ENCODE results near the gene HDHD2. TPM values are rescaled to one million over a fixed set of nuclear protein-coding genes. Genes with fewer than 3 reads are reported as not detected.

The HDHD2 gene
- polyA plus RNA-seq, 3 donors = 48.7 to 57.2 (median 55.5) TPM

GRCh38 chr18:47149457-47150028 lies 757 bp downstream of the HDHD2 start:
- no peak for DNase-seq (ENCODE audit: low read depth in 3 of 3, low spot score in 2 of 3)

GRCh38 chr18:47146206-47146605 lies 4.1 kb downstream of the HDHD2 start:
- no peak for DNase-seq (ENCODE audit: low read depth in 3 of 3, low spot score in 2 of 3)

- no peak for DNase-seq (ENCODE audit: low read depth in 3 of 3, low spot score in 2 of 3)
These were observed 6.3 kb downstream of the HDHD2 start for GRCh38 chr18:47143899-47144485.

- no peak for DNase-seq (ENCODE audit: low read depth in 3 of 3, low spot score in 2 of 3)
These were observed 7.1 kb downstream of the HDHD2 start for GRCh38 chr18:47143153-47143552.

- DNase-seq (ENCODE audit: low read depth in 3 of 3, low spot score in 2 of 3) = no peak
These were observed 9.0 kb downstream of the HDHD2 start for GRCh38 chr18:47141289-47141688.

- DNase-seq (ENCODE audit: low read depth in 3 of 3, low spot score in 2 of 3) = no peak
These were observed 29.2 kb downstream of the HDHD2 start for GRCh38 chr18:47121146-47121545.

GRCh38 chr18:47120428-47120827 lies 29.9 kb downstream of the HDHD2 start:
- DNase-seq (ENCODE audit: low read depth in 3 of 3, low spot score in 2 of 3) = no peak

GRCh38 chr18:47118981-47119380 lies 31.3 kb downstream of the HDHD2 start:
- DNase-seq (ENCODE audit: low read depth in 3 of 3, low spot score in 2 of 3) = no peak

- DNase-seq (ENCODE audit: low read depth in 3 of 3, low spot score in 2 of 3) = no peak
These were observed 35.1 kb downstream of the HDHD2 start for GRCh38 chr18:47115205-47115604.

- no peak for DNase-seq (ENCODE audit: low read depth in 3 of 3, low spot score in 2 of 3)
These were observed 36.3 kb downstream of the HDHD2 start for GRCh38 chr18:47113796-47114540.

- no peak for DNase-seq (ENCODE audit: low read depth in 3 of 3, low spot score in 2 of 3)
These were observed 39.6 kb downstream of the HDHD2 start for GRCh38 chr18:47110492-47111274.

- DNase-seq (ENCODE audit: low read depth in 3 of 3, low spot score in 2 of 3) = no peak
These were observed 40.6 kb downstream of the HDHD2 start for GRCh38 chr18:47109720-47110119.

GRCh38 chr18:47108998-47109405 lies 41.3 kb downstream of the HDHD2 start:
- no peak for DNase-seq (ENCODE audit: low read depth in 3 of 3, low spot score in 2 of 3)

- DNase-seq (ENCODE audit: low read depth in 3 of 3, low spot score in 2 of 3) = no peak
These were observed 41.9 kb downstream of the HDHD2 start for GRCh38 chr18:47108373-47108772.

- DNase-seq (ENCODE audit: low read depth in 3 of 3, low spot score in 2 of 3) = peak; percentile 20 to 32 (median 30)
These were observed 50.0 kb downstream of the HDHD2 start for GRCh38 chr18:47100212-47100831.

- DNase-seq (ENCODE audit: low read depth in 3 of 3, low spot score in 2 of 3) = no peak
These were observed 54.5 kb downstream of the HDHD2 start for GRCh38 chr18:47095810-47096209.

- no peak for DNase-seq (ENCODE audit: low read depth in 3 of 3, low spot score in 2 of 3)
These were observed 62.6 kb downstream of the HDHD2 start for GRCh38 chr18:47087676-47088075.

- no peak for DNase-seq (ENCODE audit: low read depth in 3 of 3, low spot score in 2 of 3)
These were observed 68.7 kb downstream of the HDHD2 start for GRCh38 chr18:47081578-47081977.

- no peak for DNase-seq (ENCODE audit: low read depth in 3 of 3, low spot score in 2 of 3)
These were observed 69.4 kb downstream of the HDHD2 start for GRCh38 chr18:47080872-47081271.

GRCh38 chr18:47077111-47077510 lies 73.2 kb downstream of the HDHD2 start:
- DNase-seq (ENCODE audit: low read depth in 3 of 3, low spot score in 2 of 3) = no peak
